ENCODE measurements around the gene BLTP3B. TPM values are rescaled to one million over a fixed set of nuclear protein-coding genes. Genes with fewer than 3 reads are reported as not detected.
A peak's percentile ranks its signal among the peaks of the same experiment; 100 is the strongest.

BLTP3B gene
- total and polyA plus RNA-seq, 2 donors (not counting 1 experiment from before 2014, with no cell fraction given) = 9.1 to 27.4 TPM

GRCh38 chr12:100145643-100146042 lies 3.0 kb upstream of the BLTP3B start:
- Histone ChIP-seq H3K79me2 (ENCODE audit: control insufficient read depth, insufficient read depth, low read length) (peaks cover 26% of the 10 kb centered on the region), H2AFZ (ENCODE audit: insufficient read depth, low read depth, low read length, poor library complexity, severe bottlenecking) (no peak overlapping the region), H3K27me3 (replicated peaks in 1 of 4; ENCODE audit: control extremely low read depth in 1 of 4, control insufficient read depth in 3 of 4, insufficient read depth in 4 of 4, low read length in 3 of 4) (no peaks in the 10 kb centered on the region), H3K4me2 (replicated peaks; ENCODE audit: low read depth, low read length, poor library complexity, severe bottlenecking) (no peak overlapping the region), H4K20me1 (ENCODE audit: control insufficient read depth, insufficient read depth, low read length, poor library complexity, severe bottlenecking) (no peaks in the 10 kb centered on the region), H3K9me3 (ENCODE audit: control extremely low read depth in 1 of 3, control insufficient read depth in 2 of 3, insufficient read depth in 1 of 3, low read length in 2 of 3) (no peaks in the 10 kb centered on the region), H3K27ac (ENCODE audit: low read length in 2 of 2) (no peak overlapping the region), H3K4me3 (ENCODE audit: control extremely low read depth in 1 of 5, extremely low read depth in 1 of 5, insufficient read depth in 1 of 5, low read depth in 2 of 5, low read length in 4 of 5) (no peak overlapping the region), H3K36me3 (replicated peaks in 1 of 2; ENCODE audit: control extremely low read depth in 1 of 2, control insufficient read depth in 1 of 2, extremely low read depth in 1 of 2, insufficient read depth in 2 of 2, low read length in 1 of 2) (no peaks in the 10 kb centered on the region), H3K9ac (ENCODE audit: low read length) (no peak overlapping the region), H3K4me1 (ENCODE audit: control insufficient read depth in 2 of 2, insufficient read depth in 2 of 2, low read length in 2 of 2) (peaks cover 11 to 14% of the 10 kb centered on the region in 2 donors)
- TF ChIP-seq CTCF (IDR thresholded peaks at IDR 0.05) = no peak
- no peak for TF ChIP-seq EZH2 (IDR thresholded peaks at IDR 0.05; ENCODE audit: borderline replicate concordance, insufficient read depth, low read depth, low read length, poor library complexity, severe bottlenecking)
- ATAC-seq (ENCODE audit: low read depth) (no peak), DNase-seq (no peak)
- ChIA-PET CTCF (interaction anchor here (0.8 to 3.6 kb wide), 2 partner anchors 9 to 18 kb away, joined by 3 to 18 read pairs; no protein-coding TSS in a partner anchor), POLR2A (no interaction called here)
- Mint-ChIP-seq H3K4me1 (peaks cover 18% of the 10 kb centered on the region), H3K4me3 (no peak overlapping the region), H3K9me3 (ENCODE audit: insufficient read depth) (no peaks in the 10 kb centered on the region), H3K27me3 (no peaks in the 10 kb centered on the region), H3K27ac (no peak overlapping the region)
- intact Hi-C loops (cut with micrococcal nuclease) = no loop called here
- 99% methylated on average over 7 of the region's 7 CpGs for WGBS (ENCODE audit: insufficient coverage)

GRCh38 chr12:100141998-100142850 lies 450 bp downstream of the BLTP3B start:
- H3K9me3 ChIP-seq (ENCODE audit: control extremely low read depth in 1 of 3, control insufficient read depth in 2 of 3, insufficient read depth in 1 of 3, low read length in 2 of 3) = no peaks in the 10 kb centered on the region
- H2AFZ ChIP-seq (ENCODE audit: insufficient read depth, low read depth, low read length, poor library complexity, severe bottlenecking) = peak overlapping the region; percentile 99
- H3K27ac ChIP-seq (ENCODE audit: low read length in 2 of 2) = peak overlapping the region; percentile 92 to 95
- peak overlapping the region; percentile 71 for H3K4me2 ChIP-seq (replicated peaks; ENCODE audit: low read depth, low read length, poor library complexity, severe bottlenecking)
- no peaks in the 10 kb centered on the region for H3K36me3 ChIP-seq (replicated peaks in 1 of 2; ENCODE audit: control extremely low read depth in 1 of 2, control insufficient read depth in 1 of 2, extremely low read depth in 1 of 2, insufficient read depth in 2 of 2, low read length in 1 of 2)
- H3K4me1 ChIP-seq (ENCODE audit: control insufficient read depth in 2 of 2, insufficient read depth in 2 of 2, low read length in 2 of 2) = peaks cover 34 to 38% of the 10 kb centered on the region in 2 donors
- no peaks in the 10 kb centered on the region for H3K27me3 ChIP-seq (replicated peaks in 1 of 4; ENCODE audit: control extremely low read depth in 1 of 4, control insufficient read depth in 3 of 4, insufficient read depth in 4 of 4, low read length in 3 of 4)
- DNase-seq (no peak), ATAC-seq (ENCODE audit: low read depth) (peak; percentile 38)
- peaks cover 48% of the 10 kb centered on the region for H3K4me1 Mint-ChIP-seq
- ChIA-PET POLR2A (interaction anchor here (0.5 kb wide), 1 partner anchor 58 kb away, joined by 3 read pairs; the partner anchor contains the start of gene ACTR6), CTCF (interaction anchor here (1.8 kb wide), 1 partner anchor 12 kb away, joined by 4 read pairs; no protein-coding TSS in a partner anchor)
- TF ChIP-seq EZH2 (IDR thresholded peaks at IDR 0.05; ENCODE audit: borderline replicate concordance, insufficient read depth, low read depth, low read length, poor library complexity, severe bottlenecking) = no peak
- H3K4me3 ChIP-seq (ENCODE audit: control extremely low read depth in 1 of 5, extremely low read depth in 1 of 5, insufficient read depth in 1 of 5, low read depth in 2 of 5, low read length in 4 of 5) = peak overlapping the region; percentile 67 to 97 (median 93)
- WGBS (ENCODE audit: insufficient coverage) = under 1% methylated on average over 86 of the region's 86 CpGs
- peaks cover 58% of the 10 kb centered on the region for H3K79me2 ChIP-seq (ENCODE audit: control insufficient read depth, insufficient read depth, low read length)
- peaks cover 10% of the 10 kb centered on the region for H4K20me1 ChIP-seq (ENCODE audit: control insufficient read depth, insufficient read depth, low read length, poor library complexity, severe bottlenecking)
- peak overlapping the region; percentile 99 for H3K4me3 Mint-ChIP-seq
- intact Hi-C loops (cut with micrococcal nuclease) = loop anchor here (1.0 to 2.0 kb wide), 3 partner anchors 58 to 1497 kb away; partner anchors contain the start of genes ACTR6, APAF1, DEPDC4 and IKBIP
- H3K9ac ChIP-seq (ENCODE audit: low read length) = peak overlapping the region; percentile 98
- peak overlapping the region; percentile 98 for H3K27ac Mint-ChIP-seq
- no peaks in the 10 kb centered on the region for H3K9me3 Mint-ChIP-seq (ENCODE audit: insufficient read depth)
- no peaks in the 10 kb centered on the region for H3K27me3 Mint-ChIP-seq
